DND-41 (cell line): ENCODE data around the gene CARD11.

Experiments used
- EZH2 ChIP-seq: IDR thresholded peaks from 3 replicates; pipeline ENCODE4 v1.6.1; 2012; ENCODE audit warnings: borderline replicate concordance, low read depth, mild to moderate bottlenecking, moderate library complexity, low read length, inconsistent platforms; ENCODE audit not compliant: severe bottlenecking
- TF ChIP-seq, protein P1 (sequence below): IDR thresholded peaks from 2 replicates; pipeline ENCODE4 v1.5.1; 2012; ENCODE audit warnings: borderline replicate concordance, low read length, moderate library complexity, mild to moderate bottlenecking; ENCODE audit not compliant: poor library complexity, severe bottlenecking; ENCODE audit errors: extremely low read depth

DNA sequence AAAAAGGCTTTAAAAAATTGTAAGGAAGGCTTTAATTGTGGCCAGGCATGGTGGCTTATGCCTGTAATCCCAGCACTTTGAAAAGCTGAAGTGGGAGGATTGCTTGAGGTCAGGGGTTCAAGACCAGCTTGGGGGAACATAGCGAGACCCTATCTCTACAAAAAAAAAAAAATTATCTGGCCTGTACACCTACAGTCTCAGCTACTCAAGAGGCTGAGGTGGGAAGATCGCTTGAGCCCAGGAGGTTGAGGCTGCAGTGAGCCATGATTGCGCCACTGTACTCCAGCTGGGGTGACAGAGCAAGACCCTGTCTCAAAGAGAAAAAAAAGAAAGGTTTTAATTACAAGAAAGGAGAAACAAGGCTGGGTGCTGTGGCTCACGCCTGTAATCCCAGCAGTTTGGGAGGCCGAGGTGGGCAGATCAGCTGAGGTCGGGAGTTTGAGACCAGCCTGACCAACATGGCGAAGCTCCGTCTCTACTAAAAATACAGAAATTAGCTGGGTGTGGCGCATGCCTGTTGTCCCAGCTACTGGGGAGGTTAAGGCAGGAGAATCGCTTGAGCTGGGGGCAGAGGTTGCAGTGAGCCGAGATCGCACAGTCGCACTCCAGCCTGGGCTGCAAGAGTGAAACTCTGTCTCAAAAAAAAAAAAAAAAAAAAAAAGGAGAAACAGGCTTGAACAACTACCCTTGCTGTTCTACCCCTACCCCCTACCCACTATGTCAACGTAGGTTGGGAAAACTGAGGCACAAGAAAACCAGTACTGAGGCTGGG lies 83.7 kb downstream of the CARD11 start:
- TF ChIP-seq, protein P1, sequence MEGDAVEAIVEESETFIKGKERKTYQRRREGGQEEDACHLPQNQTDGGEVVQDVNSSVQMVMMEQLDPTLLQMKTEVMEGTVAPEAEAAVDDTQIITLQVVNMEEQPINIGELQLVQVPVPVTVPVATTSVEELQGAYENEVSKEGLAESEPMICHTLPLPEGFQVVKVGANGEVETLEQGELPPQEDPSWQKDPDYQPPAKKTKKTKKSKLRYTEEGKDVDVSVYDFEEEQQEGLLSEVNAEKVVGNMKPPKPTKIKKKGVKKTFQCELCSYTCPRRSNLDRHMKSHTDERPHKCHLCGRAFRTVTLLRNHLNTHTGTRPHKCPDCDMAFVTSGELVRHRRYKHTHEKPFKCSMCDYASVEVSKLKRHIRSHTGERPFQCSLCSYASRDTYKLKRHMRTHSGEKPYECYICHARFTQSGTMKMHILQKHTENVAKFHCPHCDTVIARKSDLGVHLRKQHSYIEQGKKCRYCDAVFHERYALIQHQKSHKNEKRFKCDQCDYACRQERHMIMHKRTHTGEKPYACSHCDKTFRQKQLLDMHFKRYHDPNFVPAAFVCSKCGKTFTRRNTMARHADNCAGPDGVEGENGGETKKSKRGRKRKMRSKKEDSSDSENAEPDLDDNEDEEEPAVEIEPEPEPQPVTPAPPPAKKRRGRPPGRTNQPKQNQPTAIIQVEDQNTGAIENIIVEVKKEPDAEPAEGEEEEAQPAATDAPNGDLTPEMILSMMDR = no peak
- TF ChIP-seq EZH2 = no peak
